ENCODE data around the gene LAMP5. TPM values are rescaled to one million over a fixed set of nuclear protein-coding genes. Genes with fewer than 3 reads are reported as not detected.

The LAMP5 gene
- total RNA-seq, 1 donor from 2014 or later = not detected

DNA sequence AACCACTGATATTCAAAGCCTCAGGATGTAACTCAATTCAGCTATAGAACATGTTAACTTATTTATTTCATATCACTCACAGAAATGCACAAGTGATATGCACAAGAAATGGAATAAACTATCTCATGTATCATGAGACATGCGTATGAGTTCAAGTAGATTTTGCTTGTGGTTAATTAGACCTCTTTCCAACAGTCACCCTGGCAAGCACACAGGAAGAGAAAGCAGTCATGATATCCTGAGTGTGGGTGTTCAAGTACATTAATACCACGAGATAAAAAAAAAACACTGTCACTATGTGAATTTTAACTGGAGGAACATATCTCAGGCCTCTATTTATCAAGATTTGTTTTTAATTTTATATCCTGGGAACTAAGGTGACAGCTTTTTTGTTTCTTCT is 64.2 kb downstream of the LAMP5 start:
- no peak for DNase-seq (ENCODE audit: extremely low read depth, low read depth, low spot score)

Data from glomerular endothelial cell (primary cell).